Karpas-422 (cell line): Measurements from ENCODE around the gene RBP5. TPM values are rescaled to one million over a fixed set of nuclear protein-coding genes. Genes with fewer than 3 reads are reported as not detected.

ENCODE experiments used
- DNase-seq: peaks from one replicate; pipeline ENCODE4 v3.0.0-alpha.2; 2015
- H2AFZ ChIP-seq: fragments of 200-600 bp; sonication (generic); 2 replicates; pipeline ENCODE4 v1.6.1; 2014; ENCODE audit warnings: antibody characterized with exemption, low read length, mixed read lengths
- H3K27ac ChIP-seq: fragments of 200-600 bp; sonication (generic); 2 replicates; pipeline ENCODE4 v1.5.1; 2014; ENCODE audit warnings: mild to moderate bottlenecking, low read length, moderate library complexity
- H3K27me3 ChIP-seq: fragments of 200-600 bp; sonication (generic); 2 replicates; pipeline ENCODE4 v1.6.1; 2014; ENCODE audit warnings: low read length, mixed read lengths
- H3K36me3 ChIP-seq: fragments of 200-600 bp; sonication (generic); 2 replicates; pipeline ENCODE4 v1.6.1; 2014; ENCODE audit warnings: low read length, mixed read lengths; ENCODE audit not compliant: insufficient read depth
- H3K4me1 ChIP-seq: fragments of 200-600 bp; sonication (generic); 2 replicates; pipeline ENCODE4 v1.6.1; 2014; ENCODE audit warnings: mild to moderate bottlenecking, low read length, mixed read lengths
- H3K4me2 ChIP-seq: fragments of 200-600 bp; sonication (generic); 2 replicates; pipeline ENCODE4 v1.6.1; 2014; ENCODE audit warnings: low read length, low read depth, mild to moderate bottlenecking; ENCODE audit not compliant: poor library complexity, severe bottlenecking
- H3K4me3 ChIP-seq: fragments of 200-600 bp; sonication (generic); 2 replicates; pipeline ENCODE4 v1.5.1; 2014; ENCODE audit warnings: mild to moderate bottlenecking, antibody characterized with exemption, low read length, mixed read lengths
- H3K79me2 ChIP-seq: fragments of 200-600 bp; sonication (generic); 2 replicates; pipeline ENCODE4 v1.6.1; 2014; ENCODE audit warnings: mild to moderate bottlenecking, low read length, mixed read lengths
- H3K9ac ChIP-seq: fragments of 200-600 bp; sonication (generic); 2 replicates; pipeline ENCODE4 v1.6.0; 2014; ENCODE audit warnings: low read length
- H3K9me2 ChIP-seq: fragments of 200-600 bp; sonication (generic), shearing (Covaris generic); replicated peaks from 2 replicates; pipeline ENCODE4 v1.6.0; 2014; ENCODE audit warnings: mild to moderate bottlenecking, low read length, moderate library complexity; ENCODE audit not compliant: insufficient read depth
- H3K9me3 ChIP-seq: fragments of 300-700, 200-600 bp; sonication (generic); 2 replicates; pipeline ENCODE4 v1.6.1; 2014; ENCODE audit warnings: low read length, mixed read lengths
- H4K20me1 ChIP-seq: fragments of 200-600 bp; sonication (generic); 2 replicates; pipeline ENCODE4 v1.6.1; 2014; ENCODE audit warnings: mild to moderate bottlenecking, antibody characterized with exemption, low read length, low read depth; ENCODE audit not compliant: insufficient read depth
- total RNA-seq: library from RNA; depleted of rRNA; stranded (reverse); fragments of >200 nt; shearing (Covaris generic); gene quantifications from 2 replicates; pipeline ENCODE4 v1.2.3, GENCODE V29; 2014; ENCODE audit warnings: low replicate concordance

RBP5 gene
- total RNA-seq, 1 experiment from 2014 or later, result not detected

DNA sequence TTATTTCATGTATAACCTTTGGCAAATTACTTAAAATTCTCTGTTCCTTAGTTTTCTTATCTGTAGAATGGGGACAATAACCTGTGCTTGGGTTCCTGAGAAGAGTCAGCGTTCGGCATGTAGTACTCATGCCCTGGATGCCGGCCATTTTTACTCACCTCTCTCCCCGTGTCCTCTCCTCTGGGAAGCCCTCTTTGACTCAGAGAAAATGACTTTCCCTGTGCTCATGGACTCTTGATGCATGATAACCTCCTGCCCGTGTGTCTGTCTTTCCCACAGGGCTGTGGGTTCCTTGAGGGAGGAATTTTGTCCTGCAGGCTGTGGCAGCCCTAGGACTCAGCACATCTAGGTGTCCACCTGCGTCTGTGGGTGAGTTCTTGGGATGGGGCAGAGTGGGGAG is 13.8 kb downstream of the RBP5 start:
- Histone ChIP-seq H3K4me2 (no peak overlapping the region), H3K4me1 (peaks cover 41% of the 10 kb centered on the region), H3K27ac (no peak overlapping the region), H3K79me2 (no peaks in the 10 kb centered on the region), H2AFZ (no peak overlapping the region), H3K27me3 (no peaks in the 10 kb centered on the region), H3K9me3 (no peaks in the 10 kb centered on the region), H3K36me3 (peaks cover 7% of the 10 kb centered on the region; the same call in 1 of the 2 replicates), H3K9ac (no peak overlapping the region), H4K20me1 (no peaks in the 10 kb centered on the region), H3K9me2 (no peaks in the 10 kb centered on the region), H3K4me3 (no peak overlapping the region)
- no peak for DNase-seq

DNA sequence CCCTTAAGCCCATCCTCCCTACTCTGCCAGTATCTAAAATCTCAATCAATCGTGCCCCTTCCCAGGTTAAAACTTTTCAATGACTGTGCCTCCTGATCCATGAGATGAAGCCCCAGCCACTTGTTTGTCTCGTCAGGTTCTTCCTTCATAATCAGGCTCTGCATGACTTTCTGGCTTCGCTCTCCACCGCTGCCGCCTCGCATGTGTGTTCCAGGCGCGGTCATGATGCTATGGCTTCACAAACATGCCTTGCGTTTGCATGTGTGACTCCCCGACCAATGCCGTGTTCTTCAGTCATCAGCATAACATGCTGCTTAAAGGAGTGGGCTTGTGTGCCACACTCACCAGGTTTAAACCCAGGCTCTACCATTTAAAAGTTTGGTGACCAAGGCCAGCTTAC is 14.7 kb downstream of the RBP5 start:
- Histone ChIP-seq H3K36me3 (peaks cover 7% of the 10 kb centered on the region; the same call in 1 of the 2 replicates), H3K9me3 (no peaks in the 10 kb centered on the region), H4K20me1 (no peaks in the 10 kb centered on the region), H3K27ac (no peak overlapping the region), H2AFZ (no peak overlapping the region), H3K4me2 (no peak overlapping the region), H3K27me3 (no peaks in the 10 kb centered on the region), H3K4me3 (no peak overlapping the region), H3K79me2 (no peaks in the 10 kb centered on the region), H3K4me1 (peaks cover 43% of the 10 kb centered on the region), H3K9ac (no peak overlapping the region), H3K9me2 (no peaks in the 10 kb centered on the region)
- DNase-seq, result no peak

DNA sequence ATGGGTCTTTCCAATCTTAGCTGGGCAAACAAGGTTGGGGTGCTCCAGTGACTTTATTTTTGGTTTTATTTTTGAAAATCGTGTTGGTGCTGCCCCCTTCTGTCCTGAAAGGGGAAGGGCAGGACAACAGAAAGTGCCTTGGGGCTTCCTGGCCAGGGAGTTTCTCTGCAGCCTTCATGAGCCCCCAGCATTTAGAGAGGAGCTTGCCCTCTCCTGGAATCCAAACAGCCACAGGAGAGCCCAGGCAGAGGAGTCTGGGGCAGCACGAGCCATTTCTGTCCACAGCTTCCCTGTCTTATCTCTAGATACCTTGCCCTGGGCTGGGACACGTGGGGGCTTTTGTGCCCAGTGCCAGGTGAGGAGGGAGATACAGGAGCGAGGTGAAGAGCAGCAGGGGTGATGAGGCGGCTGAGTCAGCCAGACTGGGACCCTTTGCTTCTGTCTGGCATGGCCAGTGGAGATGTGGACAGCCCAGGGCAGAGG is 15.3 kb downstream of the RBP5 start:
- Histone ChIP-seq H3K4me3 (no peak overlapping the region), H3K9me2 (no peaks in the 10 kb centered on the region), H3K4me2 (no peak overlapping the region), H3K27me3 (no peaks in the 10 kb centered on the region), H2AFZ (no peak overlapping the region), H3K9me3 (no peaks in the 10 kb centered on the region), H3K79me2 (no peaks in the 10 kb centered on the region), H4K20me1 (no peaks in the 10 kb centered on the region), H3K36me3 (peaks cover 7% of the 10 kb centered on the region; the same call in 1 of the 2 replicates), H3K27ac (no peak overlapping the region), H3K4me1 (peaks cover 40% of the 10 kb centered on the region), H3K9ac (no peak overlapping the region)
- peak; percentile 84 for DNase-seq

DNA sequence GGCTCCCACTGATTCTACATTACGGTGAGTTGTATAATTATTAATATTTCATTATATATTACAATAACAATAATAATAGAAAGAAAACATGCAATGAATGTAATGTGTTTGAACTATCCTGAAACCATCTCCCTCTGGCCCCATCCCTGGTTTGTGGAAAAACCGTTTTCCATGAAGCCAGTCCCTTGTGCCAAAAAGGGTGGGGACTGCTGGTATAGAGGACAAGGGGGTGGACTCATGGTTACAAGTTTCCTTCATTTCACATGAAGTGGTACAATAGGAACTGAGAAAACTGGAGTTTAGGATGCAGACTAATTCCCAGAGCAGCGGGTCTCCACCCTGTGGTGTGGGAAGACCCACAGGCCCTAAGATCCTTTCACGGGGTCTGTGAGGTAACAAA is 16.6 kb downstream of the RBP5 start:
- H3K4me2 ChIP-seq, result no peak overlapping the region
- H2AFZ ChIP-seq, result no peak overlapping the region
- DNase-seq, result no peak
- H3K9me3 ChIP-seq, result no peaks in the 10 kb centered on the region
- H3K36me3 ChIP-seq, result peaks cover 7% of the 10 kb centered on the region; the same call in 1 of the 2 replicates
- H3K9me2 ChIP-seq, result no peaks in the 10 kb centered on the region
- peaks cover 7% of the 10 kb centered on the region for H3K79me2 ChIP-seq
- no peak overlapping the region for H3K9ac ChIP-seq
- H3K27ac ChIP-seq, result no peak overlapping the region
- no peak overlapping the region for H3K4me3 ChIP-seq
- H3K27me3 ChIP-seq, result no peaks in the 10 kb centered on the region
- H4K20me1 ChIP-seq, result no peaks in the 10 kb centered on the region
- peaks cover 35% of the 10 kb centered on the region for H3K4me1 ChIP-seq

DNA sequence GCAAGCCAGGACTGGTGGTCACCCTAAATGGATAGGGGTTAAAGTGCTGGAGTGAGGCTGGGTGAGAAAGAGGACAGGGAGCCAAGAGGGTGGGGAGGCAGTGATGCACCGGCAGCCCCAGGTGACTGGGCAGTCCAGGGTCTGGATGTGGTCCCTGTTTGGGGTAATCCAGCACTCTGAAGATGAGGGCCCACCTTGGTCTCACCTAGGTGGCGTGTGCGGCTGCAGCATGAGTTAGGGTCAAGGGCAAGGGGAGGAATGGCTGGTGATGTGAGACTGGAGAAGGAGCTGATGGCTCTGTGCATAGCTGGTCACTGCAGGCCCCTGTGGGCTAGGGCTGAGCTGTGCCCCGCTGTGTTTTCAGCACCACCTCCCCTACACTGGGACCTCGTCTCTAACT is 18.0 kb downstream of the RBP5 start:
- Histone ChIP-seq H3K36me3 (peaks cover 19% of the 10 kb centered on the region), H2AFZ (no peak overlapping the region), H3K27me3 (no peaks in the 10 kb centered on the region), H3K4me2 (no peak overlapping the region), H3K9me2 (no peaks in the 10 kb centered on the region), H3K27ac (no peak overlapping the region), H3K4me1 (peaks cover 38% of the 10 kb centered on the region), H4K20me1 (no peaks in the 10 kb centered on the region), H3K9me3 (peaks cover 4% of the 10 kb centered on the region; the same call in 1 of the 2 replicates), H3K79me2 (peaks cover 21% of the 10 kb centered on the region), H3K9ac (peak overlapping the region; percentile 18; the same call in 1 of the 2 replicates), H3K4me3 (no peak overlapping the region)
- no peak for DNase-seq

DNA sequence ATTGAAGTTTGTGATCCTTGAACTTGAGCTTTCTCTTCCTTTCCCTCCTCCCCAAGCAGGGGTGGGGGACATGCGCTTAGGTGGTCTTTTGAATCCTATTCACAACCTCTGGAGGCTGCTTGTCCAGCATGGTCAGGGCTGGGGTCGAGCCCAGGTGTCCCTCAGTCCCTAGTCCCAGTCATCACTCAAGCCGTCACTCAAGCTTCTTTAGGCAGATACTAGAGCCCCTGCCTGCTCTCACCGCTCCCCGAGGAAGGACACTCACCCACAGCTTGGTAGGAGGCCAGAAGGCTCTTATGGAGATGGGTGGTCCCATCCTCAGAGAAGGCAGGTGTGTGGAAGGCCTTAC is 19.1 kb downstream of the RBP5 start:
- H2AFZ ChIP-seq, result no peak overlapping the region

DNA sequence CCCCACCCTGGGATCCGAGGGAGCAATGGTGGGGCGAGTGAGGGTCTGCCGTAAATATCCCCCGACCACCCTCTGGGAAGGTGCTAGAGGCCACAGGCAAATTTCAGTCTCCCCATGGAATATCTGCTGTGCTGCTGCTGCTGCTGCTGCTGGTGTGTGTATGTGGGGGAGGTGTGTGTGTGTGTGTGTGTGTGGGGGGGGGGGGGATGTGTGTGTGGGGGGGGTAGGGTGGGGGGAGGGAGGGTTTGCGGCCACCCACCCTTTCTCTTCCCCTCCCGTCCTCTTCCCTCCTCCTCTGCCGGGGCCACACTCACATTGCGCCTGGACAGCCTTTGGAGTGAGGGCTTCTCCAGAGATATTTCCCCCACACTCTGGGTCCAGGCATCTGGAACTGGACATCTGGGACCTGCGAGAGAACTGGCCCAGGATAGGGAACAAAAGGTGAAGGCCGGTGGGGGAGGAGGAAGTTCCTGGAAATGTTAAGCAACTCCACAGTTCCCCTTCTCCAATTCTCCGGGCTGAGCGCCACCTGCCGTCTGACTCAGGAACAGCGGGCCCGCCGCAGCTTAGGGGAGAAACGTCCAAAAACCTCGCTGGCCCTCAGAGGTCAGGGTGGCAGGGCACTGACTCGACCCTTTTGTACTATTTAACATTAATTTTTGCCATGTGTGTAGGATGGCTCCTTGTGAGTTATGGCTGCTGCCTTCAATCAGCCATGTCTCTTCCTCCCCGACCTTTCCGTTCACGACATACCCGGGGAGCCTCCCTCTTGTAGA is 19.7 kb downstream of the RBP5 start, which contains the start of gene C1RL:
C1RL (minus strand) TSS at position 419 of the 776 bp plus-strand sequence; CDS start at position 385, 34 bp downstream.
- DNase-seq, result peak; percentile 92
- H4K20me1 ChIP-seq, result no peaks in the 10 kb centered on the region
- H3K9me2 ChIP-seq, result no peaks in the 10 kb centered on the region
- H3K36me3 ChIP-seq, result peaks cover 15% of the 10 kb centered on the region
- H2AFZ ChIP-seq, result peak within 1 kb of the TSS; percentile 21; the same call in 1 of the 2 replicates
- H3K9me3 ChIP-seq, result peaks cover 4% of the 10 kb centered on the region; the same call in 1 of the 2 replicates
- H3K4me1 ChIP-seq, result peaks cover 53% of the 10 kb centered on the region
- H3K4me3 ChIP-seq, result peak within 1 kb of the TSS; percentile 84
- H3K27ac ChIP-seq, result peak within 1 kb of the TSS; percentile 94
- peaks cover 35% of the 10 kb centered on the region for H3K79me2 ChIP-seq
- no peaks in the 10 kb centered on the region for H3K27me3 ChIP-seq
- peak within 1 kb of the TSS; percentile 96 for H3K9ac ChIP-seq
- peak within 1 kb of the TSS; percentile 84 for H3K4me2 ChIP-seq

More for the DNA sequence above, 19.1 kb downstream of the RBP5 start:
- Histone ChIP-seq H3K9me3 (peaks cover 4% of the 10 kb centered on the region; the same call in 1 of the 2 replicates), H3K4me2 (peak overlapping the region; percentile 70), H3K9ac (peak overlapping the region; percentile 96), H3K36me3 (peaks cover 19% of the 10 kb centered on the region), H3K4me1 (peaks cover 47% of the 10 kb centered on the region), H3K27ac (peak overlapping the region; percentile 94; the same call in 1 of the 2 replicates), H3K9me2 (no peaks in the 10 kb centered on the region), H3K27me3 (no peaks in the 10 kb centered on the region), H4K20me1 (no peaks in the 10 kb centered on the region), H3K4me3 (peak overlapping the region; percentile 84), H3K79me2 (peaks cover 32% of the 10 kb centered on the region)
- DNase-seq, result no peak

DNA sequence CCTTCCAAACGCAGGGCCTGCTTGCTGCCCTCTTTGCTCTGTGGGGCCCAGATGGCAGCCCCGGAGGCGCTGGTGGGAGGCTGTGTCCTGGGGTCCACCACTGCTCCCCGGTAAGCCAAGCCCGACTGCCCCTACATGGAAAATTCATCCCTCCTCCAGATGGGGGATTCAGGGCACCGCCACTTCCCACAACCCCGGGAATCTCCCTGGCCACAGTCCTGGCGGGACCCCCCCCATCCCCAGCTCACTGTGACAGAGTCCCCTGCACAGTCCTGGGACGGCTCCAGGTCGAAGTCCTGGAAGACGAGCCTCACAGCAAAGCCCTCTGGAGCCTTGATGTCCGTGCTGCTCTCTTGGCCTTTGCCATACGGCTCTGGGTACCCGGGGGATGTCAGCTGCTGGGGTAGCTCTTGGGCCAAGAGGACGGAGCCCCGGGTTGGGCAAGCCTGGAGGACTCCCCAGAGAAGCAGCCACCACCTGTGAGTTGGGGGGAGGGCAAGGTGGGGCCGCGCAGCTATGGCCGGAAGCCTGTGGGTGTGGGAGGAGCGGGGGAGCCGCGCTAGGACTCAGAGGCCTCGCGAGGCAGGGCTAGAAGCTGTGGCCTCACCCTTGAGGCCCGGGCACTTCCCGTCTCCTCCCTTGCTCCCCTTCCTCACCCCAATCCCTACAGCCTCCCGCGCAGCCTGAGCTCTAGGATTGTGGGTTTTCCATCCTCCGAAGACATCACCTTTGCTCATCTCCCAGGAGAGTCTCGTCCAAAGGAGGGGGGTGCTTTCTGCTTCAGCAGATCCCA is 20.5 kb downstream of the RBP5 start:
- 0 out of 2 replicates have a peak overlapping the region, but pooled peaks have one; percentile 21 for H2AFZ ChIP-seq
- peak overlapping the region; percentile 96 for H3K9ac ChIP-seq
- peak overlapping the region; percentile 84 for H3K4me2 ChIP-seq
- H3K79me2 ChIP-seq, result peaks cover 39% of the 10 kb centered on the region
- H3K4me3 ChIP-seq, result peak overlapping the region; percentile 84
- H3K9me3 ChIP-seq, result peaks cover 4% of the 10 kb centered on the region; the same call in 1 of the 2 replicates
- peak overlapping the region; percentile 94 for H3K27ac ChIP-seq
- H3K4me1 ChIP-seq, result peaks cover 60% of the 10 kb centered on the region
- H3K27me3 ChIP-seq, result no peaks in the 10 kb centered on the region
- DNase-seq, result peak; percentile 97
- H3K36me3 ChIP-seq, result peaks cover 13% of the 10 kb centered on the region; the same call in 1 of the 2 replicates
- no peaks in the 10 kb centered on the region for H4K20me1 ChIP-seq
- H3K9me2 ChIP-seq, result no peaks in the 10 kb centered on the region
